Memory B cell (primary cell): ENCODE results near the gene MYOM1.

Experiments used
- ATAC-seq: fragments of 150-1000 bp; cut with Tn5 transposase; 2 replicates; pipeline ENCODE4 v1.10.0; 2021; ENCODE audit warnings: low read depth, mild to moderate bottlenecking, moderate library complexity
- DNase-seq, 2 donors: peaks; one replicate each; pipeline ENCODE4 v3.0.0; 2022; ENCODE audit warnings: low spot score in 2 of 2
- H3K27ac Mint-ChIP-seq: one replicate; pipeline ENCODE4 v1.8.0; 2022; ENCODE audit warnings: mild to moderate bottlenecking, moderate library complexity, mixed read lengths
- H3K27me3 Mint-ChIP-seq: one replicate; pipeline ENCODE4 v1.8.0; 2022; ENCODE audit warnings: mixed read lengths
- H3K36me3 Mint-ChIP-seq: one replicate; pipeline ENCODE4 v1.8.0; 2022; ENCODE audit warnings: mild to moderate bottlenecking, mixed read lengths
- H3K4me1 Mint-ChIP-seq: one replicate; pipeline ENCODE4 v1.8.0; 2022; ENCODE audit warnings: mixed read lengths
- H3K4me3 Mint-ChIP-seq: one replicate; pipeline ENCODE4 v1.8.0; 2022; ENCODE audit warnings: mild to moderate bottlenecking, moderate library complexity, mixed read lengths
- H3K9me3 Mint-ChIP-seq: one replicate; pipeline ENCODE4 v1.8.0; 2022; ENCODE audit warnings: mixed read lengths

The MYOM1 gene

GRCh38 chr18:3152294-3152693 is 67.5 kb downstream of the MYOM1 start:
- H3K36me3 Mint-ChIP-seq, result no peaks in the 10 kb centered on the region
- H3K27ac Mint-ChIP-seq, result no peak overlapping the region
- no peaks in the 10 kb centered on the region for H3K27me3 Mint-ChIP-seq
- DNase-seq (no peak), ATAC-seq (no peak)
- no peaks in the 10 kb centered on the region for H3K9me3 Mint-ChIP-seq
- H3K4me1 Mint-ChIP-seq, result peaks cover 7% of the 10 kb centered on the region
- H3K4me3 Mint-ChIP-seq, result no peak overlapping the region

- H3K36me3 Mint-ChIP-seq, result no peaks in the 10 kb centered on the region
- peaks cover 7% of the 10 kb centered on the region for H3K4me1 Mint-ChIP-seq
- DNase-seq (no peak), ATAC-seq (no peak)
- H3K27ac Mint-ChIP-seq, result no peak overlapping the region
- H3K4me3 Mint-ChIP-seq, result no peak overlapping the region
- no peaks in the 10 kb centered on the region for H3K27me3 Mint-ChIP-seq
- no peaks in the 10 kb centered on the region for H3K9me3 Mint-ChIP-seq
Observed at GRCh38 chr18:3151399-3152264, 68.1 kb downstream of the MYOM1 start.

- Mint-ChIP-seq H3K4me3 (no peak overlapping the region), H3K27ac (no peak overlapping the region), H3K4me1 (peaks cover 2% of the 10 kb centered on the region), H3K27me3 (no peaks in the 10 kb centered on the region), H3K9me3 (no peaks in the 10 kb centered on the region), H3K36me3 (no peaks in the 10 kb centered on the region)
- no peak for ATAC-seq
- no peak for DNase-seq
Observed at GRCh38 chr18:3150688-3151087, 69.1 kb downstream of the MYOM1 start.

- Mint-ChIP-seq H3K9me3 (no peaks in the 10 kb centered on the region), H3K27ac (no peak overlapping the region), H3K4me3 (no peak overlapping the region), H3K36me3 (no peaks in the 10 kb centered on the region), H3K27me3 (no peaks in the 10 kb centered on the region), H3K4me1 (peaks cover 2% of the 10 kb centered on the region)
- no peak for DNase-seq
- no peak for ATAC-seq
Observed at GRCh38 chr18:3150274-3150673, 69.5 kb downstream of the MYOM1 start.

GRCh38 chr18:3148930-3149535 is 70.7 kb downstream of the MYOM1 start:
- no peaks in the 10 kb centered on the region for H3K9me3 Mint-ChIP-seq
- ATAC-seq (no peak), DNase-seq (no peak)
- no peaks in the 10 kb centered on the region for H3K27me3 Mint-ChIP-seq
- peaks cover 2% of the 10 kb centered on the region for H3K4me1 Mint-ChIP-seq
- no peak overlapping the region for H3K4me3 Mint-ChIP-seq
- no peaks in the 10 kb centered on the region for H3K36me3 Mint-ChIP-seq
- H3K27ac Mint-ChIP-seq, result no peak overlapping the region

- peaks cover 2% of the 10 kb centered on the region for H3K4me1 Mint-ChIP-seq
- H3K27me3 Mint-ChIP-seq, result no peaks in the 10 kb centered on the region
Observed at GRCh38 chr18:3147935-3148554, 71.7 kb downstream of the MYOM1 start.

GRCh38 chr18:3140986-3141639 is 78.7 kb downstream of the MYOM1 start:
- Mint-ChIP-seq H3K4me1 (no peaks in the 10 kb centered on the region), H3K27me3 (peaks cover 3% of the 10 kb centered on the region), H3K9me3 (peaks cover 6% of the 10 kb centered on the region), H3K4me3 (no peak overlapping the region), H3K27ac (no peak overlapping the region), H3K36me3 (peaks cover 16% of the 10 kb centered on the region)
- DNase-seq (no peak), ATAC-seq (no peak)

More at GRCh38 chr18:3147935-3148554, 71.7 kb downstream of the MYOM1 start:
- H3K27ac Mint-ChIP-seq, result no peak overlapping the region
- no peak overlapping the region for H3K4me3 Mint-ChIP-seq
- DNase-seq, result no peak
- ATAC-seq, result no peak
- no peaks in the 10 kb centered on the region for H3K9me3 Mint-ChIP-seq
- H3K36me3 Mint-ChIP-seq, result peaks cover under 1% of the 10 kb centered on the region

- Mint-ChIP-seq H3K27me3 (peaks cover 3% of the 10 kb centered on the region), H3K9me3 (peaks cover 6% of the 10 kb centered on the region), H3K4me3 (no peak overlapping the region), H3K27ac (no peak overlapping the region), H3K4me1 (no peaks in the 10 kb centered on the region), H3K36me3 (peaks cover 16% of the 10 kb centered on the region)
- ATAC-seq, result no peak
- no peak for DNase-seq
Observed at GRCh38 chr18:3140342-3140741, 79.4 kb downstream of the MYOM1 start.

- no peak overlapping the region for H3K27ac Mint-ChIP-seq
- no peaks in the 10 kb centered on the region for H3K4me1 Mint-ChIP-seq
- DNase-seq (no peak), ATAC-seq (no peak)
- H3K4me3 Mint-ChIP-seq, result no peak overlapping the region
- H3K36me3 Mint-ChIP-seq, result peaks cover 19% of the 10 kb centered on the region
- peaks cover 3% of the 10 kb centered on the region for H3K27me3 Mint-ChIP-seq
- H3K9me3 Mint-ChIP-seq, result peaks cover 6% of the 10 kb centered on the region
Observed at GRCh38 chr18:3139406-3139805, 80.4 kb downstream of the MYOM1 start.

GRCh38 chr18:3138274-3138975 is 81.3 kb downstream of the MYOM1 start:
- DNase-seq (no peak), ATAC-seq (no peak)
- Mint-ChIP-seq H3K27ac (no peak overlapping the region), H3K27me3 (peaks cover 3% of the 10 kb centered on the region), H3K36me3 (peaks cover 19% of the 10 kb centered on the region), H3K9me3 (peaks cover 6% of the 10 kb centered on the region), H3K4me3 (no peak overlapping the region), H3K4me1 (no peaks in the 10 kb centered on the region)

GRCh38 chr18:3135536-3135935 is 84.2 kb downstream of the MYOM1 start:
- DNase-seq (no peak), ATAC-seq (no peak)
- no peaks in the 10 kb centered on the region for H3K4me1 Mint-ChIP-seq
- no peaks in the 10 kb centered on the region for H3K9me3 Mint-ChIP-seq
- no peaks in the 10 kb centered on the region for H3K27me3 Mint-ChIP-seq
- H3K36me3 Mint-ChIP-seq, result peaks cover 6% of the 10 kb centered on the region
- H3K4me3 Mint-ChIP-seq, result no peak overlapping the region
- H3K27ac Mint-ChIP-seq, result no peak overlapping the region

- Mint-ChIP-seq H3K27ac (no peak overlapping the region), H3K4me1 (peaks cover 5% of the 10 kb centered on the region)
Observed at GRCh38 chr18:3132700-3133099, 87.1 kb downstream of the MYOM1 start.

GRCh38 chr18:3130344-3130743 is 89.4 kb downstream of the MYOM1 start:
- Mint-ChIP-seq H3K4me3 (no peak overlapping the region), H3K27me3 (no peaks in the 10 kb centered on the region), H3K36me3 (peaks cover 3% of the 10 kb centered on the region), H3K9me3 (no peaks in the 10 kb centered on the region), H3K27ac (no peak overlapping the region), H3K4me1 (peaks cover 5% of the 10 kb centered on the region)
- DNase-seq, result no peak
- no peak for ATAC-seq

More at GRCh38 chr18:3132700-3133099, 87.1 kb downstream of the MYOM1 start:
- H3K27me3 Mint-ChIP-seq, result no peaks in the 10 kb centered on the region
- no peak for DNase-seq
- H3K36me3 Mint-ChIP-seq, result peaks cover 3% of the 10 kb centered on the region
- H3K9me3 Mint-ChIP-seq, result no peaks in the 10 kb centered on the region
- no peak overlapping the region for H3K4me3 Mint-ChIP-seq
- no peak for ATAC-seq
